K562 (cell line): Measurements from ENCODE around the gene ABCD3. TPM values are rescaled to one million over a fixed set of nuclear protein-coding genes. Genes with fewer than 3 reads are reported as not detected.

Experiments
- ATAC-seq: fragments of 200-7000 bp; cut with Tn5 transposase; 3 replicates; pipeline ENCODE4 v1.9.1; 2020; ENCODE audit warnings: moderate library complexity
- BruUV-seq: library from RNA; stranded (reverse); fragments of 400-500 nt; replicated peaks from 2 replicates; lab custom pipeline; 2021; lab: Mats Ljungman, UMichigan
- CTCF ChIA-PET: fragments of 300-600 bp; formaldehyde crosslinking; extraction: SDS; loops from one replicate; lab custom pipeline; 2021; ENCODE audit warnings: low intra/inter-chr PET ratio; lab: Yijun Ruan, JAX
- POLR2A ChIA-PET: fragments of 300-600, 350-650 bp; sonication (Branson Sonifier 250); formaldehyde crosslinking; extraction: SDS; loops from one replicate; lab custom pipeline; 2021; ENCODE audit warnings: antibody characterized with exemption, inconsistent platforms; lab: Yijun Ruan, JAX
- DNase-seq, 4 experiments: peaks; one replicate each; pipeline versions ENCODE4 v3.0.0 to v3.0.0-alpha.2; 2011 to 2018; ENCODE audit warnings: low spot score in 3 of 4, mixed read lengths in 3 of 4; ENCODE audit errors: extremely low read depth in 1 of 4
- FAIRE-seq: peaks from 2 replicates; lab custom pipeline; 2011; peaks lifted over from hg19 to GRCh38; lab: Jason Lieb, UNC
- H2AFZ ChIP-seq: 2 replicates; pipeline ENCODE4 v1.6.0; 2011; ENCODE audit warnings: low read depth, low read length, control low read depth, inconsistent platforms
- H3K27ac ChIP-seq: fragments of 200-600 bp; 3 replicates; pipeline ENCODE4 v1.8.0; 2011; ENCODE audit warnings: low read depth, mild to moderate bottlenecking, control low read depth, inconsistent platforms, low read length, moderate library complexity, mixed read lengths; ENCODE audit errors: extremely low read depth
- H3K27me3 ChIP-seq, 2 experiments: fragments of 300-600 bp in 1 of 2; 2 replicates in 1 of 2; 3 replicates in 1 of 2; pipeline versions ENCODE4 v1.6.0 to v1.8.0; 2011; ENCODE audit warnings: inconsistent platforms in 2 of 2, low read length in 2 of 2, mild to moderate bottlenecking in 1 of 2, mixed read lengths in 1 of 2, moderate library complexity in 1 of 2; ENCODE audit not compliant: control insufficient read depth in 2 of 2, insufficient read depth in 2 of 2
- H3K36me3 ChIP-seq: fragments of 300-600 bp; 3 replicates; pipeline ENCODE4 v1.8.0; 2011; ENCODE audit warnings: mild to moderate bottlenecking, low read length, inconsistent platforms; ENCODE audit not compliant: control insufficient read depth, insufficient read depth
- H3K4me1 ChIP-seq, 2 experiments: fragments of 200-600 bp in 1 of 2; replicated peaks in 1 of 2; 2 replicates in 1 of 2; 3 replicates in 1 of 2; pipeline versions ENCODE4 v1.5.1 to v1.8.0; 2011; ENCODE audit warnings: inconsistent platforms in 2 of 2, low read length in 2 of 2, mild to moderate bottlenecking in 1 of 2, mixed read lengths in 1 of 2, moderate library complexity in 1 of 2; ENCODE audit not compliant: control insufficient read depth in 2 of 2, insufficient read depth in 2 of 2
- H3K4me2 ChIP-seq: 2 replicates; pipeline ENCODE4 v1.6.1; 2011; ENCODE audit warnings: low read length, control low read depth, inconsistent platforms, mixed read lengths; ENCODE audit not compliant: insufficient read depth
- H3K4me3 ChIP-seq: fragments of 200-600 bp; sonication (generic), shearing (Covaris generic); 2 replicates; pipeline ENCODE4 v1.5.1; 2016; ENCODE audit warnings: control low read depth, inconsistent platforms
- H3K79me2 ChIP-seq: fragments of 200-600 bp; 3 replicates; pipeline ENCODE4 v1.8.0; 2011; ENCODE audit warnings: low read length, inconsistent platforms; ENCODE audit not compliant: control insufficient read depth, insufficient read depth
- H3K9ac ChIP-seq, 2 experiments: 2 replicates each; pipeline versions ENCODE4 v1.6.0 to v1.6.1; 2011; ENCODE audit warnings: low read depth in 2 of 2, low read length in 2 of 2, control low read depth in 1 of 2, inconsistent platforms in 1 of 2, mild to moderate bottlenecking in 1 of 2, mixed read lengths in 1 of 2; ENCODE audit not compliant: insufficient read depth in 1 of 2
- H3K9me1 ChIP-seq: one replicate; pipeline ENCODE4 v1.6.0; 2011; ENCODE audit warnings: inconsistent platforms, mild to moderate bottlenecking, low read length, moderate library complexity; ENCODE audit not compliant: control insufficient read depth, insufficient read depth
- H3K9me3 ChIP-seq: replicated peaks from 2 replicates; pipeline ENCODE4 v1.5.1; 2011; ENCODE audit warnings: low read depth, low read length, inconsistent platforms; ENCODE audit not compliant: control insufficient read depth, insufficient read depth
- H4K20me1 ChIP-seq: replicated peaks from 2 replicates; pipeline ENCODE4 v1.6.1; 2011; ENCODE audit warnings: low read length, inconsistent platforms, mixed read lengths; ENCODE audit not compliant: control insufficient read depth, insufficient read depth
- CBFA2T2 ChIP-seq: fragments of 450-650 bp; conservative IDR thresholded peaks from 2 replicates; pipeline ENCODE4 v1.6.1; 2017; ENCODE audit warnings: mild to moderate bottlenecking
- EHMT2 ChIP-seq: fragments of 450-650 bp; IDR thresholded peaks from 2 replicates; pipeline ENCODE4 v1.6.1; 2018; ENCODE audit warnings: antibody characterized with exemption
- FOSL1 ChIP-seq: fragments of 200-800 bp; sonication (Bioruptor generic); conservative IDR thresholded peaks from 2 replicates; pipeline ENCODE4 v1.6.1; 2016; ENCODE audit warnings: missing genetic modification characterization, missing compliant biosample characterization
- FOXJ3 ChIP-seq: sonication (generic); formaldehyde crosslinking; IDR thresholded peaks from 2 replicates; pipeline ENCODE4 v1.4.0; 2020; ENCODE audit warnings: mild to moderate bottlenecking, missing genetic modification reagents
- GTF2E2 ChIP-seq: fragments of 200-800 bp; sonication (Bioruptor generic); IDR thresholded peaks from 2 replicates; pipeline ENCODE4 v1.6.1; 2016; ENCODE audit warnings: missing genetic modification characterization, missing compliant biosample characterization
- HMG20A ChIP-seq: fragments of 450-650 bp; formaldehyde crosslinking; conservative IDR thresholded peaks from 2 replicates; pipeline ENCODE4 v1.4.0; 2020; ENCODE audit warnings: mild to moderate bottlenecking, mixed read lengths
- MYBL2 ChIP-seq, 2 experiments: fragments of 450-650 bp in 1 of 2; sonication (generic) in 1 of 2; formaldehyde crosslinking in 1 of 2; IDR thresholded peaks; 2 replicates each; pipeline versions ENCODE4 v1.6.1 to v1.8.1; 2017 to 2022; ENCODE audit warnings: borderline replicate concordance in 1 of 2, inconsistent platforms in 1 of 2, low read depth in 1 of 2, mild to moderate bottlenecking in 1 of 2, missing genetic modification reagents in 1 of 2, moderate library complexity in 1 of 2
- PHB ChIP-seq: fragments of 250-450 bp; sonication (Bioruptor Pico); IDR thresholded peaks from 2 replicates; pipeline ENCODE4 v1.5.0; 2021
- RAD51 ChIP-seq: fragments of 450-650 bp; IDR thresholded peaks from 2 replicates; pipeline ENCODE4 v1.7.1; 2016; ENCODE audit warnings: low read depth, mild to moderate bottlenecking, borderline replicate concordance
- SAP30 ChIP-seq: fragments of 200-600 bp; sonication (generic); IDR thresholded peaks from 2 replicates; pipeline ENCODE4 v1.6.1; 2012; ENCODE audit warnings: borderline replicate concordance, low read depth, mild to moderate bottlenecking, moderate library complexity, low read length, control low read depth, inconsistent platforms; ENCODE audit not compliant: insufficient read depth, poor library complexity, severe bottlenecking
- ZBTB1 ChIP-seq: sonication (generic); formaldehyde crosslinking; IDR thresholded peaks from 2 replicates; pipeline ENCODE4 v1.8.1; 2023; ENCODE audit warnings: missing genetic modification reagents, low read depth, mild to moderate bottlenecking, borderline replicate concordance
- WGBS: fragments of 100-300 bp; shearing (Covaris generic); methylation state at CpG from one replicate; pipeline ENCODE4 v1.1.6; 2016; ENCODE audit warnings: low coverage, mixed read lengths; ENCODE audit not compliant: insufficient coverage; ENCODE audit errors: missing lambda C conversion rate; 5-methylcytosine and 5-hydroxymethylcytosine counted together
- in situ Hi-C: fragments of 300-500 bp; cut with MboI; formaldehyde crosslinking; loops from 4 replicates; pipeline ENCODE4 v1.15.0; 2018; ENCODE audit warnings: inconsistent platforms, mixed read lengths
- intact Hi-C: fragments of 100-400 bp; cut with micrococcal nuclease; formaldehyde crosslinking; loops from 2 replicates; pipeline ENCODE4 v1.14.2; 2022
- polyA plus RNA-seq, 8 experiments: library from polyadenylated mRNA; depleted of rRNA in 4 of 8; stranded (reverse) in 5 of 8; unstranded in 3 of 8; fragments of >200 nt; fragmentation: Nextera tagmentation in 2 of 8; fragmentation: Illumina TruSeq in 1 of 8; extraction: Ambion mirVana in 2 of 8; extraction: Trizol in 1 of 8; gene quantifications; 2 replicates each; pipeline versions ENCODE4 v1.2.1 to v1.2.3, GENCODE V29; 2011 to 2014; ENCODE audit warnings: inconsistent platforms in 1 of 8, missing spikeins in 1 of 8
- total RNA-seq, 7 experiments: library from RNA; depleted of rRNA in 6 of 7; stranded (reverse); fragments of >200 nt in 6 of 7; fragmentation: Illumina TruSeq in 2 of 7; extraction: Trizol in 2 of 7; gene quantifications; 2 replicates each; pipeline versions ENCODE4 v1.2.1 to v1.2.3, GENCODE V29; 2011 to 2021; ENCODE audit warnings: low replicate concordance in 1 of 7
- TF ChIP-seq, protein P1 (sequence below): fragments of 250-450 bp; sonication (Bioruptor Pico); IDR thresholded peaks from 2 replicates; pipeline ENCODE4 v1.8.0; 2022; ENCODE audit warnings: inconsistent platforms, mild to moderate bottlenecking, moderate library complexity, borderline replicate concordance
- TF ChIP-seq, protein P2 (sequence below): sonication (generic); formaldehyde crosslinking; IDR thresholded peaks from 2 replicates; pipeline ENCODE4 v1.8.1; 2023; ENCODE audit warnings: mild to moderate bottlenecking, missing genetic modification reagents
- TF ChIP-seq, protein P3 (sequence below): fragments of 250-450 bp; sonication (Bioruptor Pico); IDR thresholded peaks from 2 replicates; pipeline ENCODE4 v1.8.0; 2021; ENCODE audit warnings: moderate library complexity, mild to moderate bottlenecking, inconsistent platforms
- TF ChIP-seq, protein P4 (sequence below): fragments of 250-450 bp; sonication (Bioruptor Pico); IDR thresholded peaks from 2 replicates; pipeline ENCODE4 v1.8.0; 2022; ENCODE audit warnings: moderate library complexity, mild to moderate bottlenecking, inconsistent platforms
- TF ChIP-seq, protein P5 (sequence below): fragments of 250-450 bp; sonication (Bioruptor Pico); IDR thresholded peaks from 2 replicates; pipeline ENCODE4 v1.4.0; 2020

ABCD3 gene
- total and polyA plus RNA-seq, 9 of the 15 experiments (the other 6 are each of a cell fraction or from before 2014, with no cell fraction given), result 11.0 to 30.7 (median 15.5) TPM

DNA sequence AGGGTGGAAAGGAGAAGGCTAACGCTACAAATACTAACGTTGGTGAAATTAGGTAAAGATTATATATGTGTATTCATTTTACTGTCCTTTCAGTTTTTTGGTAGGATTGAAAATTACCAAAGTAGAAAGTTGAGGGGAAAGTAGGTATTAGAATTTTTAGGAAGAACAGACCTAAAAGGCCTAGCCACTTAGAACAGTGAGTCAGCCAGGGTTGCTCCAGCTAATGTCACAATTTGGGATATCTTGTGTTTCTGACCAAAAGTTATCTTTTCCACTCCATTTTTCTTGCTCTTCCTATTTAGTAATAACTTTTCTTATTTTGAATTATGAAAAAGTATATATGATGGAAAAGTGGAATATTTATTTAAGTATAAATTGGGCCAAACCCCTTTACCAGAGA is 83.2 kb downstream of the ABCD3 start:
- Histone ChIP-seq H3K4me2 (no peak overlapping the region), H3K9me1 (no peaks in the 10 kb centered on the region), H4K20me1 (no peaks in the 10 kb centered on the region), H3K4me1 (no peaks in the 10 kb centered on the region), H2AFZ (no peak overlapping the region), H3K27ac (no peak overlapping the region), H3K36me3 (peaks cover 5% of the 10 kb centered on the region; the same call in 2 of the 3 replicates), H3K9ac (no peak overlapping the region), H3K79me2 (no peaks in the 10 kb centered on the region), H3K27me3 (no peaks in the 10 kb centered on the region), H3K4me3 (no peak overlapping the region), H3K9me3 (no peaks in the 10 kb centered on the region)
- BruUV-seq, result no TSS peak
- in situ Hi-C loops, result no loop called here
- DNase-seq (no peak), ATAC-seq (no peak), FAIRE-seq (no peak)
- 70% methylated on average over 2 of the region's 2 CpGs for WGBS
- intact Hi-C loops, result no loop called here
- POLR2A ChIA-PET, result no interaction called here
- CTCF ChIA-PET, result no interaction called here
- TF ChIP-seq CBFA2T2, result no peak
- TF ChIP-seq, protein P1, sequence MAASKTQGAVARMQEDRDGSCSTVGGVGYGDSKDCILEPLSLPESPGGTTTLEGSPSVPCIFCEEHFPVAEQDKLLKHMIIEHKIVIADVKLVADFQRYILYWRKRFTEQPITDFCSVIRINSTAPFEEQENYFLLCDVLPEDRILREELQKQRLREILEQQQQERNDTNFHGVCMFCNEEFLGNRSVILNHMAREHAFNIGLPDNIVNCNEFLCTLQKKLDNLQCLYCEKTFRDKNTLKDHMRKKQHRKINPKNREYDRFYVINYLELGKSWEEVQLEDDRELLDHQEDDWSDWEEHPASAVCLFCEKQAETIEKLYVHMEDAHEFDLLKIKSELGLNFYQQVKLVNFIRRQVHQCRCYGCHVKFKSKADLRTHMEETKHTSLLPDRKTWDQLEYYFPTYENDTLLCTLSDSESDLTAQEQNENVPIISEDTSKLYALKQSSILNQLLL (CRISPR knock-in tag), result no peak
- TF ChIP-seq EHMT2, result no peak
- TF ChIP-seq FOXJ3 (CRISPR knock-in tag), result no peak
- TF ChIP-seq, protein P2, sequence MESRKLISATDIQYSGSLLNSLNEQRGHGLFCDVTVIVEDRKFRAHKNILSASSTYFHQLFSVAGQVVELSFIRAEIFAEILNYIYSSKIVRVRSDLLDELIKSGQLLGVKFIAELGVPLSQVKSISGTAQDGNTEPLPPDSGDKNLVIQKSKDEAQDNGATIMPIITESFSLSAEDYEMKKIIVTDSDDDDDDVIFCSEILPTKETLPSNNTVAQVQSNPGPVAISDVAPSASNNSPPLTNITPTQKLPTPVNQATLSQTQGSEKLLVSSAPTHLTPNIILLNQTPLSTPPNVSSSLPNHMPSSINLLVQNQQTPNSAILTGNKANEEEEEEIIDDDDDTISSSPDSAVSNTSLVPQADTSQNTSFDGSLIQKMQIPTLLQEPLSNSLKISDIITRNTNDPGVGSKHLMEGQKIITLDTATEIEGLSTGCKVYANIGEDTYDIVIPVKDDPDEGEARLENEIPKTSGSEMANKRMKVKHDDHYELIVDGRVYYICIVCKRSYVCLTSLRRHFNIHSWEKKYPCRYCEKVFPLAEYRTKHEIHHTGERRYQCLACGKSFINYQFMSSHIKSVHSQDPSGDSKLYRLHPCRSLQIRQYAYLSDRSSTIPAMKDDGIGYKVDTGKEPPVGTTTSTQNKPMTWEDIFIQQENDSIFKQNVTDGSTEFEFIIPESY (CRISPR knock-in tag), result no peak
- TF ChIP-seq ZBTB1 (CRISPR knock-in tag), result no peak
- TF ChIP-seq, protein P3, sequence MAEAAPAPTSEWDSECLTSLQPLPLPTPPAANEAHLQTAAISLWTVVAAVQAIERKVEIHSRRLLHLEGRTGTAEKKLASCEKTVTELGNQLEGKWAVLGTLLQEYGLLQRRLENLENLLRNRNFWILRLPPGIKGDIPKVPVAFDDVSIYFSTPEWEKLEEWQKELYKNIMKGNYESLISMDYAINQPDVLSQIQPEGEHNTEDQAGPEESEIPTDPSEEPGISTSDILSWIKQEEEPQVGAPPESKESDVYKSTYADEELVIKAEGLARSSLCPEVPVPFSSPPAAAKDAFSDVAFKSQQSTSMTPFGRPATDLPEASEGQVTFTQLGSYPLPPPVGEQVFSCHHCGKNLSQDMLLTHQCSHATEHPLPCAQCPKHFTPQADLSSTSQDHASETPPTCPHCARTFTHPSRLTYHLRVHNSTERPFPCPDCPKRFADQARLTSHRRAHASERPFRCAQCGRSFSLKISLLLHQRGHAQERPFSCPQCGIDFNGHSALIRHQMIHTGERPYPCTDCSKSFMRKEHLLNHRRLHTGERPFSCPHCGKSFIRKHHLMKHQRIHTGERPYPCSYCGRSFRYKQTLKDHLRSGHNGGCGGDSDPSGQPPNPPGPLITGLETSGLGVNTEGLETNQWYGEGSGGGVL (CRISPR knock-in tag), result no peak
- TF ChIP-seq, protein P4, sequence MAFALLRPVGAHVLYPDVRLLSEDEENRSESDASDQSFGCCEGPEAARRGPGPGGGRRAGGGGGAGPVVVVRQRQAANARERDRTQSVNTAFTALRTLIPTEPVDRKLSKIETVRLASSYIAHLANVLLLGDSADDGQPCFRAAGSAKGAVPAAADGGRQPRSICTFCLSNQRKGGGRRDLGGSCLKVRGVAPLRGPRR (CRISPR knock-in tag), result no peak
- no peak for TF ChIP-seq RAD51
- no peak for TF ChIP-seq FOSL1 (tag)
- TF ChIP-seq SAP30, result no peak
- TF ChIP-seq HMG20A (CRISPR knock-in tag), result no peak
- TF ChIP-seq MYBL2 (IDR thresholded peaks at IDR 0.05; ENCODE audit: low read depth), result no peak
- no peak for TF ChIP-seq MYBL2 (CRISPR knock-in tag; IDR thresholded peaks at IDR 0.05; ENCODE audit: borderline replicate concordance)
- no peak for TF ChIP-seq PHB (CRISPR knock-in tag)
- TF ChIP-seq, protein P5, sequence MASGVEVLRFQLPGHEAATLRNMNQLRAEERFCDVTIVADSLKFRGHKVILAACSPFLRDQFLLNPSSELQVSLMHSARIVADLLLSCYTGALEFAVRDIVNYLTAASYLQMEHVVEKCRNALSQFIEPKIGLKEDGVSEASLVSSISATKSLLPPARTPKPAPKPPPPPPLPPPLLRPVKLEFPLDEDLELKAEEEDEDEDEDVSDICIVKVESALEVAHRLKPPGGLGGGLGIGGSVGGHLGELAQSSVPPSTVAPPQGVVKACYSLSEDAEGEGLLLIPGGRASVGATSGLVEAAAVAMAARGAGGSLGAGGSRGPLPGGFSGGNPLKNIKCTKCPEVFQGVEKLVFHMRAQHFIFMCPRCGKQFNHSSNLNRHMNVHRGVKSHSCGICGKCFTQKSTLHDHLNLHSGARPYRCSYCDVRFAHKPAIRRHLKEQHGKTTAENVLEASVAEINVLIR (CRISPR knock-in tag), result no peak
- TF ChIP-seq GTF2E2 (tag), result no peak
